Liver (tissue), 9 donors: ENCODE measurements around the gene GTF3C5. TPM values are rescaled to one million over a fixed set of nuclear protein-coding genes. Genes with fewer than 3 reads are reported as not detected.
"Not testable (repeated sequence)": the region's sequence is repeated elsewhere in the genome, so short reads cannot be mapped to it uniquely, and the experiment has no call there.

Source experiments
- DNase-seq: peaks from one replicate; pipeline ENCODE4 v3.0.0-alpha.2; 2017; ENCODE audit warnings: low spot score
- H3K27ac ChIP-seq, 2 donors: one replicate each; pipeline ENCODE4 v1.7.0; 2013; ENCODE audit warnings: inconsistent platforms in 2 of 2, low read length in 2 of 2, control low read depth in 1 of 2, low read depth in 1 of 2, mild to moderate bottlenecking in 1 of 2
- H3K27me3 ChIP-seq, 4 donors: one replicate each; pipeline versions ENCODE4 v1.6.1 to v1.7.0; 2013; ENCODE audit warnings: low read length in 3 of 4, inconsistent platforms in 1 of 4, mild to moderate bottlenecking in 1 of 4, moderate library complexity in 1 of 4; ENCODE audit not compliant: control insufficient read depth in 4 of 4, insufficient read depth in 4 of 4
- H3K36me3 ChIP-seq, 4 donors: one replicate each; pipeline versions ENCODE4 v1.6.1 to v1.7.0; 2013; ENCODE audit warnings: low read length in 3 of 4, mild to moderate bottlenecking in 3 of 4, low read depth in 1 of 4, moderate library complexity in 1 of 4; ENCODE audit not compliant: control insufficient read depth in 4 of 4, insufficient read depth in 3 of 4
- H3K4me1 ChIP-seq, 4 donors: one replicate each; pipeline versions ENCODE4 v1.6.1 to v1.7.0; 2013; ENCODE audit warnings: low read length in 3 of 4, mild to moderate bottlenecking in 3 of 4, moderate library complexity in 1 of 4; ENCODE audit not compliant: control insufficient read depth in 4 of 4, insufficient read depth in 4 of 4
- H3K4me3 ChIP-seq, 3 donors: one replicate each; pipeline versions ENCODE4 v1.6.1 to v1.7.0; 2013; ENCODE audit warnings: low read length in 3 of 3, control low read depth in 1 of 3, low read depth in 1 of 3, mild to moderate bottlenecking in 1 of 3
- H3K9ac ChIP-seq, 2 donors: one replicate each; pipeline ENCODE4 v1.7.0; 2013; ENCODE audit warnings: low read length in 2 of 2, mild to moderate bottlenecking in 2 of 2, moderate library complexity in 2 of 2, control low read depth in 1 of 2, low read depth in 1 of 2
- H3K9me3 ChIP-seq, 4 donors: one replicate each; pipeline versions ENCODE4 v1.6.1 to v1.7.0; 2013; ENCODE audit warnings: low read length in 3 of 4; ENCODE audit not compliant: control insufficient read depth in 4 of 4
- EGR1 ChIP-seq, 2 donors: IDR thresholded peaks; 2 replicates each; pipeline ENCODE4 v1.6.1; 2016 to 2018; ENCODE audit warnings: antibody characterized with exemption in 2 of 2, low read depth in 2 of 2
- FOXA1 ChIP-seq: IDR thresholded peaks from 2 replicates; pipeline ENCODE4 v1.6.1; 2016; ENCODE audit warnings: antibody characterized with exemption
- FOXA2 ChIP-seq: IDR thresholded peaks from 2 replicates; pipeline ENCODE4 v1.6.1; 2016; ENCODE audit warnings: antibody characterized with exemption
- NR2F2 ChIP-seq: IDR thresholded peaks from 2 replicates; pipeline ENCODE4 v1.6.1; 2016; ENCODE audit warnings: antibody characterized with exemption
- RAD21 ChIP-seq, 2 donors: IDR thresholded peaks; 2 replicates each; pipeline ENCODE4 v1.6.1; 2016; ENCODE audit warnings: antibody characterized with exemption in 2 of 2, mild to moderate bottlenecking in 2 of 2
- RXRA ChIP-seq, 2 donors: IDR thresholded peaks; 2 replicates each; pipeline ENCODE4 v1.6.1; 2017 to 2018; ENCODE audit warnings: antibody characterized with exemption in 2 of 2, mild to moderate bottlenecking in 1 of 2
- TAF1 ChIP-seq: conservative IDR thresholded peaks from 2 replicates; pipeline ENCODE4 v1.6.1; 2016; ENCODE audit warnings: antibody characterized with exemption, mild to moderate bottlenecking
- YY1 ChIP-seq: IDR thresholded peaks from 2 replicates; pipeline ENCODE4 v1.6.1; 2016; ENCODE audit warnings: antibody characterized with exemption, mild to moderate bottlenecking
- WGBS: extraction: QIAGEN DNeasy Blood & Tissue Kit; methylation state at CpG from one replicate; pipeline ENCODE4 v1.1.7; 2013; 5-methylcytosine and 5-hydroxymethylcytosine counted together
- polyA plus RNA-seq, 2 donors: library from polyadenylated mRNA; stranded (reverse) in 1 of 2; unstranded in 1 of 2; fragments of 200-250 nt in 1 of 2; fragments of >200 nt in 1 of 2; fragmentation: Nextera tagmentation in 1 of 2; extraction: Ambion mirVana in 1 of 2; gene quantifications; one replicate each; pipeline versions ENCODE4 v1.2.1 to v1.2.3, GENCODE V29; 2013 to 2015
- total RNA-seq, 2 donors: library from RNA; depleted of rRNA; stranded (reverse); fragments of >200 nt; gene quantifications; one replicate each; pipeline ENCODE4 v1.2.3, GENCODE V29; 2014
- TF ChIP-seq, protein P1 (sequence below): IDR thresholded peaks from 2 replicates; pipeline ENCODE4 v1.6.1; 2016; ENCODE audit warnings: antibody characterized with exemption
- TF ChIP-seq, protein P2 (sequence below): IDR thresholded peaks from 2 replicates; pipeline ENCODE4 v1.6.1; 2016; ENCODE audit warnings: antibody characterized with exemption
- TF ChIP-seq, protein P3 (sequence below): IDR thresholded peaks from 2 replicates; pipeline ENCODE4 v1.6.1; 2016; ENCODE audit warnings: antibody characterized with exemption
- TF ChIP-seq, protein P4 (sequence below): fragments of 150-350 bp; IDR thresholded peaks from 2 replicates; pipeline ENCODE4 v1.5.1; 2017; ENCODE audit warnings: improper control_type of control experiment, low read depth, low read length; ENCODE audit not compliant: missing input control
- TF ChIP-seq, protein P5 (sequence below): IDR thresholded peaks from 2 replicates; pipeline ENCODE4 v1.6.1; 2016; ENCODE audit warnings: antibody characterized with exemption, mild to moderate bottlenecking
- donor health status: healthy.
- donor health status: healthy.
- donor health status: healthy.
- donor health status: healthy.
- donor health status: healthy.

The GTF3C5 gene
- total and polyA plus RNA-seq, 4 donors, result 13.2 to 26.2 (median 18.2) TPM

DNA sequence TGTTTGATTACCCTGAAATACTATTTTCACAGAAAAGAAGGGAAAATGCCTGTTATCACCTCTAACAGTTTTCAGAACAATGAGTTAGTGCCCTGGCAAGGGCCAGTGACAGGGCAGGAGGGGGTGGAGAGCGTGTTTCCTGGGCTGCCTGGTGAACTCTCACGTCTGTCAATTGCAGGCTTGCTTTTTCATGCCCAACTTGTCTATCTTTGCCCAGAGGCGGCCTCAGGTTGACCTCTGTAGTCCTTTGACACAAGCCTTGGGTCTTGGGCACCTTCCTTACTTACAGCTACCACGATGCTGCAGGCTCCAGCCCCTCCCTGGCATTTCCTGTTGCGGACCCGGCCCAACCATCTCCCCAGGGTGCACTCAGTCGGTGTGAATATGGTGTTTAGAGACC is 28.8 kb downstream of the GTF3C5 start (continued):
- TF ChIP-seq, protein P1, sequence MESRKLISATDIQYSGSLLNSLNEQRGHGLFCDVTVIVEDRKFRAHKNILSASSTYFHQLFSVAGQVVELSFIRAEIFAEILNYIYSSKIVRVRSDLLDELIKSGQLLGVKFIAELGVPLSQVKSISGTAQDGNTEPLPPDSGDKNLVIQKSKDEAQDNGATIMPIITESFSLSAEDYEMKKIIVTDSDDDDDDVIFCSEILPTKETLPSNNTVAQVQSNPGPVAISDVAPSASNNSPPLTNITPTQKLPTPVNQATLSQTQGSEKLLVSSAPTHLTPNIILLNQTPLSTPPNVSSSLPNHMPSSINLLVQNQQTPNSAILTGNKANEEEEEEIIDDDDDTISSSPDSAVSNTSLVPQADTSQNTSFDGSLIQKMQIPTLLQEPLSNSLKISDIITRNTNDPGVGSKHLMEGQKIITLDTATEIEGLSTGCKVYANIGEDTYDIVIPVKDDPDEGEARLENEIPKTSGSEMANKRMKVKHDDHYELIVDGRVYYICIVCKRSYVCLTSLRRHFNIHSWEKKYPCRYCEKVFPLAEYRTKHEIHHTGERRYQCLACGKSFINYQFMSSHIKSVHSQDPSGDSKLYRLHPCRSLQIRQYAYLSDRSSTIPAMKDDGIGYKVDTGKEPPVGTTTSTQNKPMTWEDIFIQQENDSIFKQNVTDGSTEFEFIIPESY, result no peak
- TF ChIP-seq, protein P2, sequence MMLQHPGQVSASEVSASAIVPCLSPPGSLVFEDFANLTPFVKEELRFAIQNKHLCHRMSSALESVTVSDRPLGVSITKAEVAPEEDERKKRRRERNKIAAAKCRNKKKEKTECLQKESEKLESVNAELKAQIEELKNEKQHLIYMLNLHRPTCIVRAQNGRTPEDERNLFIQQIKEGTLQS, result no peak
- TF ChIP-seq FOXA1 (no peak), TAF1 (no peak)

DNA sequence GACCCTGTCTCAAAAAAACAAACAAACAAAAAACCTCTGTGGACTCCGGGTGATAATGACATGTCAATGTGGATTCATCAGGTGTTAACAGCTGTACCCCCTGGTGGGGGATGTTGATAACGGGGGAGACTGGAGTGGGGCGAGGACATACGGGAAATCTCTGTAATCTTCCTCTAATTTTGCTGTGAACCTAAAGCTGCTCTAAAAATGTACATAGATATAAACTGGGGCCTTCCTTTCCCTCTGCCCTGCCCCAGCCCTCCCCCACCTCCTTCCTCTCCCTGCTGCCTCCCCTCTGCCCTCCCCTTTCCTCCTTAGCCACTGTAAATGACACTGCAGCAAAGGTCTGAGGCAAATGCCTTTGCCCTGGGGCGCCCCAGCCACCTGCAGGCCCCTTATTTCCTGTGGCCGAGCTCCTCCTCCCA is 29.6 kb downstream of the GTF3C5 start:
- Histone ChIP-seq H3K4me1 (no peaks in the 10 kb centered on the region), H3K27ac (no peak overlapping the region), H3K27me3 (no peaks in the 10 kb centered on the region), H3K9me3 (no peaks in the 10 kb centered on the region), H3K9ac (no peak overlapping the region), H3K36me3 (peaks cover 3 to 26% (median 14%) of the 10 kb centered on the region in 4 donors), H3K4me3 (no peak overlapping the region)
- 71% methylated on average over 6 of the region's 6 CpGs for WGBS
- no peak for DNase-seq
- no peak for TF ChIP-seq RXRA (IDR thresholded peaks at IDR 0.05)
- TF ChIP-seq NR2F2, result no peak
- TF ChIP-seq, protein P3, sequence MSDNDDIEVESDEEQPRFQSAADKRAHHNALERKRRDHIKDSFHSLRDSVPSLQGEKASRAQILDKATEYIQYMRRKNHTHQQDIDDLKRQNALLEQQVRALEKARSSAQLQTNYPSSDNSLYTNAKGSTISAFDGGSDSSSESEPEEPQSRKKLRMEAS, result no peak
- TF ChIP-seq, protein P1, result no peak
- TF ChIP-seq YY1, result no peak
- TF ChIP-seq, protein P4, sequence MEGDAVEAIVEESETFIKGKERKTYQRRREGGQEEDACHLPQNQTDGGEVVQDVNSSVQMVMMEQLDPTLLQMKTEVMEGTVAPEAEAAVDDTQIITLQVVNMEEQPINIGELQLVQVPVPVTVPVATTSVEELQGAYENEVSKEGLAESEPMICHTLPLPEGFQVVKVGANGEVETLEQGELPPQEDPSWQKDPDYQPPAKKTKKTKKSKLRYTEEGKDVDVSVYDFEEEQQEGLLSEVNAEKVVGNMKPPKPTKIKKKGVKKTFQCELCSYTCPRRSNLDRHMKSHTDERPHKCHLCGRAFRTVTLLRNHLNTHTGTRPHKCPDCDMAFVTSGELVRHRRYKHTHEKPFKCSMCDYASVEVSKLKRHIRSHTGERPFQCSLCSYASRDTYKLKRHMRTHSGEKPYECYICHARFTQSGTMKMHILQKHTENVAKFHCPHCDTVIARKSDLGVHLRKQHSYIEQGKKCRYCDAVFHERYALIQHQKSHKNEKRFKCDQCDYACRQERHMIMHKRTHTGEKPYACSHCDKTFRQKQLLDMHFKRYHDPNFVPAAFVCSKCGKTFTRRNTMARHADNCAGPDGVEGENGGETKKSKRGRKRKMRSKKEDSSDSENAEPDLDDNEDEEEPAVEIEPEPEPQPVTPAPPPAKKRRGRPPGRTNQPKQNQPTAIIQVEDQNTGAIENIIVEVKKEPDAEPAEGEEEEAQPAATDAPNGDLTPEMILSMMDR, result no peak
- no peak for TF ChIP-seq RAD21 (IDR thresholded peaks at IDR 0.05)
- TF ChIP-seq FOXA2, result no peak
- TF ChIP-seq TAF1, result no peak
- TF ChIP-seq, protein P5, sequence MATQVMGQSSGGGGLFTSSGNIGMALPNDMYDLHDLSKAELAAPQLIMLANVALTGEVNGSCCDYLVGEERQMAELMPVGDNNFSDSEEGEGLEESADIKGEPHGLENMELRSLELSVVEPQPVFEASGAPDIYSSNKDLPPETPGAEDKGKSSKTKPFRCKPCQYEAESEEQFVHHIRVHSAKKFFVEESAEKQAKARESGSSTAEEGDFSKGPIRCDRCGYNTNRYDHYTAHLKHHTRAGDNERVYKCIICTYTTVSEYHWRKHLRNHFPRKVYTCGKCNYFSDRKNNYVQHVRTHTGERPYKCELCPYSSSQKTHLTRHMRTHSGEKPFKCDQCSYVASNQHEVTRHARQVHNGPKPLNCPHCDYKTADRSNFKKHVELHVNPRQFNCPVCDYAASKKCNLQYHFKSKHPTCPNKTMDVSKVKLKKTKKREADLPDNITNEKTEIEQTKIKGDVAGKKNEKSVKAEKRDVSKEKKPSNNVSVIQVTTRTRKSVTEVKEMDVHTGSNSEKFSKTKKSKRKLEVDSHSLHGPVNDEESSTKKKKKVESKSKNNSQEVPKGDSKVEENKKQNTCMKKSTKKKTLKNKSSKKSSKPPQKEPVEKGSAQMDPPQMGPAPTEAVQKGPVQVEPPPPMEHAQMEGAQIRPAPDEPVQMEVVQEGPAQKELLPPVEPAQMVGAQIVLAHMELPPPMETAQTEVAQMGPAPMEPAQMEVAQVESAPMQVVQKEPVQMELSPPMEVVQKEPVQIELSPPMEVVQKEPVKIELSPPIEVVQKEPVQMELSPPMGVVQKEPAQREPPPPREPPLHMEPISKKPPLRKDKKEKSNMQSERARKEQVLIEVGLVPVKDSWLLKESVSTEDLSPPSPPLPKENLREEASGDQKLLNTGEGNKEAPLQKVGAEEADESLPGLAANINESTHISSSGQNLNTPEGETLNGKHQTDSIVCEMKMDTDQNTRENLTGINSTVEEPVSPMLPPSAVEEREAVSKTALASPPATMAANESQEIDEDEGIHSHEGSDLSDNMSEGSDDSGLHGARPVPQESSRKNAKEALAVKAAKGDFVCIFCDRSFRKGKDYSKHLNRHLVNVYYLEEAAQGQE, result no peak
- no peak for TF ChIP-seq EGR1 (IDR thresholded peaks at IDR 0.05; ENCODE audit: low read depth in 2 of 2)

DNA sequence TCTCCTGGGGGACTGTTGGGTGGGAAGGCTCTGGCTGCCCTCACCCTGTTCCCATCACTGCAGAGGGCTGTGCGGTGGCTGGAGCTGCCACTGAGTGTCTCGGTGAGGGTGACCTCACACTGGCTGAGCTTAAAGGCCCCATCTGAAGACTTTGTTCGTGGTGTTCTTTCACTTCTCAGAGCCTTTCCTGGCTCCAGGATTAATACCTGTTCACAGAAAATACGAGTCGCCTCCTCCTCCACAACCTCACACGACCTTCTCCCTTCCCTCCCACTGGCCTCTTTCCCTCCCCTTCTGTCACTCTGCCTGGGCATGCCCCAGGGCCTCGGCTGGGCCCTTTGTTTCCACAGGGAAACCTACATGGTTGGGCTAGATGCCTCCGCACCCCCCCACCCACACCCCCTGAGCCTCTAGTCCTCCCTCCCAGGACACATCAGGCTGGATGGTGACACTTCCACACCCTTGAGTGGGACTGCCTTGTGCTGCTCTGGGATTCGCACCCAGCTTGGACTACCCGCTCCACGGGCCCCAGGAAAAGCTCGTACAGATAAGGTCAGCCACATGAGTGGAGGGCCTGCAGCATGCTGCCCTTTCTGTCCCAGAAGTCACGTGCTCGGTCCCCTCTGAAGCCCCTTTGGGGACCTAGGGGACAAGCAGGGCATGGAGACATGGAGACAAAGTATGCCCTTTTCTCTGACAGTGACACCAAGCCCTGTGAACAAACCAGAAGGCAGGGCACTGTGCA is 30.4 kb downstream of the GTF3C5 start:
- DNase-seq, H3K9me3 ChIP-seq, H3K9ac ChIP-seq, H3K27me3 ChIP-seq, H3K27ac ChIP-seq, H3K4me1 ChIP-seq, H3K4me3 ChIP-seq: not testable (repeated sequence)
- 80% methylated on average over 14 of the region's 14 CpGs for WGBS
- H3K36me3 ChIP-seq, result peaks cover 1 to 18% (median 10%) of the 10 kb centered on the region in 4 donors

DNA sequence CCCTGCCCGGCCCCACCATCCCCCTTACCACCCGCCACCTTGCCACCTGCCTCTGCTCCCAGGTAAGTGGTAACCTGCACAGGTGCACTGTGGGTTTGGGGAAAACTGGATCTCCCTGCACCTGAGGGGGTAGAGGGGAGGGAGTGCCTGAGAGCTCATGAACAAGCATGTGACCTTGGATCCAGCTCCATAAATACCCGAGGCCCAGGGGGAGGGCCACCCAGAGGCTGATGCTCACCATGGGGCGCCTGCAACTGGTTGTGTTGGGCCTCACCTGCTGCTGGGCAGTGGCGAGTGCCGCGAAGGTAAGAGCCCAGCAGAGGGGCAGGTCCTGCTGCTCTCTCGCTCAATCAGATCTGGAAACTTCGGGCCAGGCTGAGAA is 31.0 kb downstream of the GTF3C5 start, which contains the start of gene CEL:
Gene CEL, plus strand, starts transcription at position 218 of the 382 bp plus-strand sequence. Its CDS starts 22 bp downstream, at position 240.
- not testable (repeated sequence) for DNase-seq, H3K9ac ChIP-seq, H3K27me3 ChIP-seq

More for the DNA sequence above, 31.0 kb downstream of the GTF3C5 start, which contains the start of gene CEL:
- not testable (repeated sequence) for H3K4me3 ChIP-seq, H3K4me1 ChIP-seq, H3K9me3 ChIP-seq, H3K27ac ChIP-seq
- WGBS, result 71% methylated on average over 3 of the region's 9 CpGs
- H3K36me3 ChIP-seq, result peaks cover 0 to 13% (median 5%) of the 10 kb centered on the region in 4 donors
